HL-60 (cell line): ENCODE measurements around the gene CBLB.
"Not testable (repeated sequence)": the region's sequence is repeated elsewhere in the genome, so short reads cannot be mapped to it uniquely, and the experiment has no call there.

Experiments used
- DNase-seq, 2 experiments: peaks; one replicate each; pipeline ENCODE4 v3.0.0-alpha.2; 2010 to 2020; ENCODE audit warnings: low read depth in 1 of 2, low spot score in 1 of 2
- H3K27ac ChIP-seq: fragments of 250-450 bp; sonication (Bioruptor Pico); replicated peaks from 2 replicates; pipeline ENCODE4 v1.5.1; 2020; ENCODE audit warnings: mild to moderate bottlenecking, moderate library complexity
- H3K27me3 ChIP-seq: fragments of 250-450 bp; sonication (Bioruptor Pico); 2 replicates; pipeline ENCODE4 v1.5.1; 2021; ENCODE audit warnings: mild to moderate bottlenecking, moderate library complexity; ENCODE audit not compliant: insufficient read depth, poor library complexity, severe bottlenecking
- H3K4me3 ChIP-seq: replicated peaks from 2 replicates; pipeline ENCODE4 v1.5.1; 2011; ENCODE audit warnings: mild to moderate bottlenecking, control low read depth, low read length; ENCODE audit not compliant: insufficient read depth
- CTCF ChIP-seq: IDR thresholded peaks from one replicate; pipeline ENCODE4 v1.5.1; 2011; ENCODE audit warnings: low read length, control low read depth, inconsistent platforms; ENCODE audit not compliant: insufficient read depth
- GABPA ChIP-seq: IDR thresholded peaks from 2 replicates; pipeline ENCODE4 v1.6.1; 2012; ENCODE audit warnings: low read depth
- POLR2AphosphoS5 ChIP-seq: IDR thresholded peaks from 2 replicates; pipeline ENCODE4 v1.6.1; 2012; ENCODE audit warnings: low read depth
- REST ChIP-seq: IDR thresholded peaks from 2 replicates; pipeline ENCODE4 v1.6.1; 2012; ENCODE audit warnings: low read depth; ENCODE audit not compliant: insufficient replicate concordance
- SPI1 ChIP-seq: IDR thresholded peaks from 2 replicates; pipeline ENCODE4 v1.6.1; 2012; ENCODE audit warnings: low read depth, mild to moderate bottlenecking, borderline replicate concordance

Gene CBLB

GRCh38 chr3:105728771-105729312 is 140.0 kb downstream of the CBLB start:
- H3K27ac ChIP-seq: no peak overlapping the region
- TF ChIP-seq CTCF: no peak
- no peak for TF ChIP-seq POLR2AphosphoS5
- TF ChIP-seq REST: no peak
- TF ChIP-seq SPI1: no peak
- H3K4me3 ChIP-seq: no peak overlapping the region
- no peaks in the 10 kb centered on the region for H3K27me3 ChIP-seq
- DNase-seq: no peak

- not testable (repeated sequence) for DNase-seq, H3K4me3 ChIP-seq, H3K27ac ChIP-seq, H3K27me3 ChIP-seq
These were observed 141.8 kb downstream of the CBLB start for GRCh38 chr3:105727036-105727435.

- Histone ChIP-seq H3K27ac (peak overlapping the region; percentile 23; the same call in 1 of the 2 replicates), H3K27me3 (no peaks in the 10 kb centered on the region), H3K4me3 (no peak overlapping the region)
- TF ChIP-seq SPI1 (peak; percentile 74), CTCF (no peak)
- DNase-seq: no peak
These were observed 145.8 kb downstream of the CBLB start for GRCh38 chr3:105722943-105723556.

GRCh38 chr3:105719791-105720190 is 149.0 kb downstream of the CBLB start:
- Histone ChIP-seq H3K27me3 (no peaks in the 10 kb centered on the region), H3K4me3 (no peak overlapping the region), H3K27ac (no peak overlapping the region)
- TF ChIP-seq SPI1 (no peak), CTCF (no peak), POLR2AphosphoS5 (no peak), REST (no peak), GABPA (no peak)
- no peak for DNase-seq
